Activated CD4-positive, alpha-beta T cell treated with anti-CD3 and anti-CD28 coated beads, Interleukin-2, amount 10 ng/mL, durations not matched to agents 24 days and 14 days (primary cell): ENCODE data around the gene NANOGP8. TPM values are rescaled to one million over a fixed set of nuclear protein-coding genes. Genes with fewer than 3 reads are reported as not detected.

Experiments used
- total RNA-seq: library from RNA; stranded (reverse); gene quantifications from 2 replicates; pipeline ENCODE4 v1.2.3, GENCODE V29; 2022

NANOGP8 gene
- total RNA-seq, 1 donor from 2014 or later = not detected

Other genes with a start within 250 kb of the NANOGP8 start
- 47.3 and 50.2 TPM in 2 replicates for gene AQR, start 115.6 kb downstream of the NANOGP8 start, total RNA-seq
- gene ZNF770, start 97.0 kb downstream of the NANOGP8 start, total RNA-seq = 53.9 and 56.3 TPM in 2 replicates